Motor neuron (in vitro differentiated cells): ENCODE data around the gene TMCC1. TPM values are rescaled to one million over a fixed set of nuclear protein-coding genes. Genes with fewer than 3 reads are reported as not detected.

Experiments used
- ATAC-seq, 8 experiments: fragments of 200-7000 bp; cut with Tn5 transposase; replicated peaks in 6 of 8; 2 replicates each; pipeline ENCODE4 v1.8.0; 2021; ENCODE audit warnings: mild to moderate bottlenecking in 8 of 8, moderate library complexity in 8 of 8
- H3K27ac ChIP-seq, 2 donors: fragments of 250-450 bp; sonication (Bioruptor Pico); 2 replicates each; pipeline ENCODE4 v1.9.0; 2021; ENCODE audit warnings: antibody characterized with exemption in 2 of 2, mild to moderate bottlenecking in 2 of 2, moderate library complexity in 1 of 2
- H3K4me1 ChIP-seq, 2 donors: fragments of 250-450 bp; sonication (Bioruptor Pico); replicated peaks in 1 of 2; 2 replicates each; pipeline ENCODE4 v1.6.1; 2021; ENCODE audit warnings: antibody characterized with exemption in 2 of 2, mild to moderate bottlenecking in 2 of 2, moderate library complexity in 1 of 2
- H3K4me3 ChIP-seq, 5 donors: fragments of 250-450 bp; sonication (Bioruptor Pico); 2 replicates each; pipeline ENCODE4 v1.9.0; 2021; ENCODE audit warnings: antibody characterized with exemption in 5 of 5, mild to moderate bottlenecking in 5 of 5, moderate library complexity in 4 of 5
- WGBS, 10 experiments: fragments of 450-650 bp; shearing (Covaris generic); methylation state at CpG; one replicate each; pipeline ENCODE4 v1.0.0; 2022; 5-methylcytosine and 5-hydroxymethylcytosine counted together
- in situ Hi-C, 9 experiments: fragments of 400-800 bp; cut with MboI; loops; one replicate each; pipeline ENCODE4 v1.15.0; 2021; ENCODE audit warnings: low sequenced_read_pairs in 9 of 9, low pct_unique_long_range_greater_than_20kb in 2 of 9; ENCODE audit not compliant: unreplicated experiment in 9 of 9
- total RNA-seq, 8 experiments: library from RNA; unstranded; fragments of 300-600 nt; gene quantifications; 2 replicates each; pipeline versions ENCODE4 v1.2.3 to v1.2.4, GENCODE V29; 2022

TMCC1 gene
- total RNA-seq = 10 to 100 TPM; 20.0 to 53.2 (median 33.8) TPM

- ATAC-seq = peak; percentile 84 to 89 (median 86)
- peaks cover 18 to 26% of the 10 kb centered on the region in 2 donors for H3K4me1 ChIP-seq
- H3K4me3 ChIP-seq = peak within 1 kb of the TSS; percentile 54 to 92 (median 57)
- in situ Hi-C loops = no loop called here
- 0% methylated on average over 1 to 7 of the region's 60 CpGs; no CpG with 5 or more reads in 5 of the 10 experiments for WGBS, 10 experiments
- peak within 1 kb of the TSS; percentile 90 to 93 for H3K27ac ChIP-seq
Observed at GRCh38 chr3:129893581-129894070, at the start of gene TMCC1. Gene TMCC1, minus strand, starts transcription at chr3:129893711.

GRCh38 chr3:129943020-129943419, 49.5 kb upstream of the TMCC1 start:
- Histone ChIP-seq H3K27ac (no peak overlapping the region), H3K4me1 (no peaks in the 10 kb centered on the region), H3K4me3 (no peak overlapping the region)
- in situ Hi-C loops = loop anchor here in 6 of 9 experiments (25.0 kb wide), 3 partner anchors 144 to 456 kb away; partner anchors contain the start of gene ALG1L2 (in 1 of the 6)
- WGBS, 10 experiments = 72 to 100% (median 87%) methylated on average over 1 to 3 of the region's 3 CpGs; no CpG with 5 or more reads in 6 of the 10 experiments
- ATAC-seq = peak in 1 of 8 experiments; percentile 17

- ATAC-seq = peak; percentile 64 to 98 (median 90)
- H3K4me3 ChIP-seq = no peak overlapping the region
- H3K4me1 ChIP-seq = peaks cover 2 to 4% of the 10 kb centered on the region in 2 donors
- WGBS, 10 experiments = 0 to 100% (median 17%) methylated on average over 1 to 5 of the region's 7 CpGs; no CpG with 5 or more reads in 3 of the 10 experiments
- no peak overlapping the region for H3K27ac ChIP-seq
- in situ Hi-C loops = loop anchor here in 6 of 9 experiments (25.0 kb wide), 3 partner anchors 145 to 455 kb away; partner anchors contain the start of gene ALG1L2 (in 1 of the 6)
Observed at GRCh38 chr3:129942296-129942695, 48.8 kb upstream of the TMCC1 start.

- 83 to 100% (median 100%) methylated on average over 1 to 2 of the region's 3 CpGs; no CpG with 5 or more reads in 6 of the 10 experiments for WGBS, 10 experiments
- in situ Hi-C loops = loop anchor here in 6 of 9 experiments (25.0 kb wide), 3 partner anchors 147 to 453 kb away; partner anchors contain the start of gene ALG1L2 (in 1 of the 6)
- ATAC-seq = peak in 4 of 8 experiments; percentile 33 to 79 (median 71)
- Histone ChIP-seq H3K4me1 (peaks cover 3 to 7% of the 10 kb centered on the region in 2 donors), H3K27ac (no peak overlapping the region), H3K4me3 (no peak overlapping the region)
Observed at GRCh38 chr3:129940086-129940485, 46.6 kb upstream of the TMCC1 start.

GRCh38 chr3:129938140-129938930, 44.8 kb upstream of the TMCC1 start:
- 40 to 92% (median 85%) methylated on average over 1 to 6 of the region's 8 CpGs for WGBS, 10 experiments
- no peak for ATAC-seq
- Histone ChIP-seq H3K4me3 (no peak overlapping the region), H3K4me1 (peaks cover 3 to 7% of the 10 kb centered on the region in 2 donors), H3K27ac (no peak overlapping the region)
- in situ Hi-C loops = loop anchor here in 7 of 9 experiments (10.0 to 25.0 kb wide), 4 partner anchors 149 to 451 kb away; partner anchors contain the start of gene ALG1L2 (in 1 of the 7)

GRCh38 chr3:129937717-129938116, 44.2 kb upstream of the TMCC1 start:
- ATAC-seq = peak in 1 of 8 experiments; percentile 13
- 60 to 93% (median 82%) methylated on average over 1 to 4 of the region's 9 CpGs; no CpG with 5 or more reads in 6 of the 10 experiments for WGBS, 10 experiments
- Histone ChIP-seq H3K4me3 (no peak overlapping the region), H3K27ac (no peak overlapping the region), H3K4me1 (peaks cover 3 to 7% of the 10 kb centered on the region in 2 donors)
- in situ Hi-C loops = loop anchor here in 7 of 9 experiments (10.0 to 25.0 kb wide), 4 partner anchors 150 to 450 kb away; partner anchors contain the start of gene ALG1L2 (in 1 of the 7)

- in situ Hi-C loops = loop anchor here in 7 of 9 experiments (10.0 to 25.0 kb wide), 4 partner anchors 151 to 449 kb away; partner anchors contain the start of gene ALG1L2 (in 1 of the 7)
- Histone ChIP-seq H3K4me1 (peaks cover 3 to 7% of the 10 kb centered on the region in 2 donors), H3K27ac (no peak overlapping the region), H3K4me3 (peak overlapping the region in 1 of 5 donors; percentile 13)
- 5 to 63% (median 36%) methylated on average over 2 to 6 of the region's 6 CpGs; no CpG with 5 or more reads in 1 of the 10 experiments for WGBS, 10 experiments
- peak; percentile 44 to 88 (median 76) for ATAC-seq
Observed at GRCh38 chr3:129936757-129937156, 43.2 kb upstream of the TMCC1 start.

- H3K27ac ChIP-seq = no peak overlapping the region
- ATAC-seq = peak in 7 of 8 experiments; percentile 32 to 70 (median 47)
- in situ Hi-C loops = loop anchor here in 7 of 9 experiments (10.0 to 25.0 kb wide), 4 partner anchors 153 to 447 kb away; partner anchors contain the start of gene ALG1L2 (in 1 of the 7)
- no peak overlapping the region for H3K4me3 ChIP-seq
- 6 to 88% (median 46%) methylated on average over 1 to 16 of the region's 20 CpGs for WGBS, 10 experiments
- H3K4me1 ChIP-seq = peaks cover 3 to 7% of the 10 kb centered on the region in 2 donors
Observed at GRCh38 chr3:129934234-129935123, 41.0 kb upstream of the TMCC1 start.

- Histone ChIP-seq H3K27ac (no peak overlapping the region), H3K4me1 (peaks cover 3 to 7% of the 10 kb centered on the region in 2 donors), H3K4me3 (no peak overlapping the region)
- no peak for ATAC-seq
- in situ Hi-C loops = loop anchor here in 7 of 9 experiments (10.0 to 25.0 kb wide), 4 partner anchors 154 to 446 kb away; partner anchors contain the start of gene ALG1L2 (in 1 of the 7)
- WGBS, 10 experiments = no CpG with 5 or more reads among the region's 4 CpGs
Observed at GRCh38 chr3:129933471-129933870, 40.0 kb upstream of the TMCC1 start.

- in situ Hi-C loops = loop anchor here in 6 of 9 experiments (25.0 kb wide), 3 partner anchors 158 to 442 kb away; partner anchors contain the start of gene ALG1L2 (in 1 of the 6)
- WGBS, 10 experiments = 0 to 100% (median 50%) methylated on average over 1 of the region's 1 CpG; no CpG with 5 or more reads in 3 of the 10 experiments
- no peak for ATAC-seq
- no peak overlapping the region for H3K4me3 ChIP-seq
- no peak overlapping the region for H3K27ac ChIP-seq
- H3K4me1 ChIP-seq = no peaks in the 10 kb centered on the region
Observed at GRCh38 chr3:129929383-129929782, 35.9 kb upstream of the TMCC1 start.

- no peaks in the 10 kb centered on the region for H3K4me1 ChIP-seq
- no peak overlapping the region for H3K4me3 ChIP-seq
- ATAC-seq = peak in 2 of 8 experiments; percentile 50 to 51
- in situ Hi-C loops = loop anchor here in 6 of 9 experiments (25.0 kb wide), 3 partner anchors 160 to 440 kb away; partner anchors contain the start of gene ALG1L2 (in 1 of the 6)
- 0 to 46% (median 42%) methylated on average over 1 to 5 of the region's 5 CpGs; no CpG with 5 or more reads in 5 of the 10 experiments for WGBS, 10 experiments
- no peak overlapping the region for H3K27ac ChIP-seq
Observed at GRCh38 chr3:129927072-129927471, 33.6 kb upstream of the TMCC1 start.
